Measurements from ENCODE around the gene CYP4F3.

The CYP4F3 gene

DNA sequence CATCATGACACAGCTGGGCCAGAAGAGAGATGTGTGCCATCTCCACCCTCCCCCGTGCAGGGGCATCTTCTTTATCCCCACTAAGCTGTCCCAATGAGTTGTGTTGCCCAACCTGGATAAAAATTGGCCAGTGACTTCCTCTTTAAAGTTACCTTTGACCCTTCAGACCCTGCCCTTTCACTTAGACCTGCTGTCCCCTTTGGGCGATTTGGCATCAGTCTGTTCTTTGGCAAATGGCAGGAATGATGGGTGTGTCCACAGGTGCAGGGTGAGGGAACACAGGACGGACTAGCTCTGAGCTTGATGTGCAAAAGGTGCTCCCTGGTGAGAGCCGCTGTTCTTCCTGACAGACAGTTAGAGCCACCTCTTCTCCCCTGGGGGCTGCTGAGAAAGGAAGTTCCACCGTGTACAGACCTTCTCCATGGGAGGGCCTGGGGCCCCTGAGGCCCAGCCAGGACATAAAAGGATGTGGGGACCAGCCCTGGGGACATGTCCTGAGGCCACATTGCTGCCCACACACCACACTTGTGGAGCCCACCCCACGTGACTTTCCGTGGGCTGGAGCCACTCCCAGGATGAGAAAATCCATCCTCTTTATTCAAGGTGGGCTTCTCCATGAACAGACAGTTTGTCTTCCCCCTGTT lies 23.9 kb upstream of the CYP4F3 start:
- Histone ChIP-seq H3K79me2 (ENCODE audit: control insufficient read depth, insufficient read depth, low read length, poor library complexity) (no peaks in the 10 kb centered on the region), H3K4me1 (ENCODE audit: control insufficient read depth in 1 of 2, insufficient read depth in 2 of 2, low read length in 2 of 2) (no peaks in the 10 kb centered on the region), H3K27me3 (ENCODE audit: insufficient read depth, low read length) (no peaks in the 10 kb centered on the region), H3K4ac (ENCODE audit: low read depth, low read length) (no peak overlapping the region), H3K23ac (ENCODE audit: low read length) (no peak overlapping the region), H3K4me2 (ENCODE audit: low read length) (no peak overlapping the region), H4K12ac (ENCODE audit: low read depth, low read length) (no peak overlapping the region), H3K36me3 (ENCODE audit: control insufficient read depth in 1 of 2, insufficient read depth in 2 of 2, low read length in 2 of 2) (no peaks in the 10 kb centered on the region), H3K27ac (ENCODE audit: low read depth, low read length) (no peak overlapping the region), H4K8ac (ENCODE audit: low read depth, low read length) (no peak overlapping the region), H2BK5ac (ENCODE audit: low read depth, low read length, poor library complexity) (no peak overlapping the region), H3K14ac (ENCODE audit: low read length) (no peak overlapping the region), H2AK5ac (ENCODE audit: low read length) (no peak overlapping the region), H2BK12ac (ENCODE audit: low read length) (no peak overlapping the region), H3K18ac (ENCODE audit: low read length) (no peak overlapping the region), H2AFZ (ENCODE audit: insufficient read depth, low read length, poor library complexity) (no peak overlapping the region), H3K9ac (ENCODE audit: low read length) (no peak overlapping the region), H3K4me3 (ENCODE audit: low read depth, low read length) (no peak overlapping the region), H3K9me3 (ENCODE audit: insufficient read depth, low read depth, low read length) (peaks cover 63% of the 10 kb centered on the region), H4K91ac (ENCODE audit: low read depth, low read length) (no peak overlapping the region), H3K79me1 (ENCODE audit: low read length) (no peaks in the 10 kb centered on the region), H2BK120ac (ENCODE audit: insufficient read depth, low read length, poor library complexity) (no peak overlapping the region)
- no CpG with 5 or more reads among the region's 7 CpGs for WGBS (ENCODE audit: extremely low coverage, insufficient coverage, insufficient read length)
- DNase-seq: no peak

- Histone ChIP-seq H2AK5ac (ENCODE audit: low read length) (no peak overlapping the region), H3K9ac (ENCODE audit: low read length) (no peak overlapping the region), H3K9me3 (ENCODE audit: insufficient read depth, low read depth, low read length) (peaks cover 70% of the 10 kb centered on the region), H3K36me3 (ENCODE audit: control insufficient read depth in 1 of 2, insufficient read depth in 2 of 2, low read length in 2 of 2) (no peaks in the 10 kb centered on the region), H4K12ac (ENCODE audit: low read depth, low read length) (no peak overlapping the region), H3K4me2 (ENCODE audit: low read length) (no peak overlapping the region), H3K4me1 (ENCODE audit: control insufficient read depth in 1 of 2, insufficient read depth in 2 of 2, low read length in 2 of 2) (no peaks in the 10 kb centered on the region), H3K14ac (ENCODE audit: low read length) (no peak overlapping the region), H4K91ac (ENCODE audit: low read depth, low read length) (no peak overlapping the region), H3K79me2 (ENCODE audit: control insufficient read depth, insufficient read depth, low read length, poor library complexity) (no peaks in the 10 kb centered on the region), H3K27ac (ENCODE audit: low read depth, low read length) (no peak overlapping the region), H2AFZ (ENCODE audit: insufficient read depth, low read length, poor library complexity) (no peak overlapping the region), H3K23ac (ENCODE audit: low read length) (no peak overlapping the region), H2BK5ac (ENCODE audit: low read depth, low read length, poor library complexity) (no peak overlapping the region), H3K27me3 (ENCODE audit: insufficient read depth, low read length) (no peaks in the 10 kb centered on the region), H3K4ac (ENCODE audit: low read depth, low read length) (no peak overlapping the region), H3K79me1 (ENCODE audit: low read length) (no peaks in the 10 kb centered on the region), H3K4me3 (ENCODE audit: low read depth, low read length) (no peak overlapping the region), H2BK120ac (ENCODE audit: insufficient read depth, low read length, poor library complexity) (no peak overlapping the region), H3K18ac (ENCODE audit: low read length) (no peak overlapping the region), H2BK12ac (ENCODE audit: low read length) (no peak overlapping the region), H4K8ac (ENCODE audit: low read depth, low read length) (no peak overlapping the region)
- DNase-seq: no peak
- WGBS (ENCODE audit: extremely low coverage, insufficient coverage, insufficient read length): no CpG with 5 or more reads among the region's 5 CpGs
Measured at GRCh38 chr19:15618321-15618720, 22.4 kb upstream of the CYP4F3 start.

GRCh38 chr19:15621801-15622200 lies 18.9 kb upstream of the CYP4F3 start:
- Histone ChIP-seq H4K12ac (ENCODE audit: low read depth, low read length) (no peak overlapping the region), H3K9ac (ENCODE audit: low read length) (no peak overlapping the region)

GRCh38 chr19:15622991-15623390 lies 17.7 kb upstream of the CYP4F3 start:
- Histone ChIP-seq H3K36me3 (ENCODE audit: control insufficient read depth in 1 of 2, insufficient read depth in 2 of 2, low read length in 2 of 2) (no peaks in the 10 kb centered on the region), H3K23ac (ENCODE audit: low read length) (no peak overlapping the region), H3K4me3 (ENCODE audit: low read depth, low read length) (no peak overlapping the region), H3K9ac (ENCODE audit: low read length) (no peak overlapping the region), H2BK120ac (ENCODE audit: insufficient read depth, low read length, poor library complexity) (no peak overlapping the region), H3K79me2 (ENCODE audit: control insufficient read depth, insufficient read depth, low read length, poor library complexity) (no peaks in the 10 kb centered on the region), H4K12ac (ENCODE audit: low read depth, low read length) (no peak overlapping the region), H3K4ac (ENCODE audit: low read depth, low read length) (no peak overlapping the region), H3K27me3 (ENCODE audit: insufficient read depth, low read length) (no peaks in the 10 kb centered on the region), H3K14ac (ENCODE audit: low read length) (no peak overlapping the region), H3K9me3 (ENCODE audit: insufficient read depth, low read depth, low read length) (peaks cover 39% of the 10 kb centered on the region), H3K79me1 (ENCODE audit: low read length) (no peaks in the 10 kb centered on the region), H2AFZ (ENCODE audit: insufficient read depth, low read length, poor library complexity) (no peak overlapping the region), H4K8ac (ENCODE audit: low read depth, low read length) (no peak overlapping the region), H2AK5ac (ENCODE audit: low read length) (no peak overlapping the region), H2BK12ac (ENCODE audit: low read length) (no peak overlapping the region), H3K4me2 (ENCODE audit: low read length) (no peak overlapping the region), H3K27ac (ENCODE audit: low read depth, low read length) (no peak overlapping the region), H3K4me1 (ENCODE audit: control insufficient read depth in 1 of 2, insufficient read depth in 2 of 2, low read length in 2 of 2) (no peaks in the 10 kb centered on the region), H4K91ac (ENCODE audit: low read depth, low read length) (no peak overlapping the region), H3K18ac (ENCODE audit: low read length) (no peak overlapping the region), H2BK5ac (ENCODE audit: low read depth, low read length, poor library complexity) (no peak overlapping the region)
- WGBS (ENCODE audit: extremely low coverage, insufficient coverage, insufficient read length): no CpG with 5 or more reads among the region's 11 CpGs
- DNase-seq: no peak

More at GRCh38 chr19:15621801-15622200, 18.9 kb upstream of the CYP4F3 start:
- Histone ChIP-seq H2BK120ac (ENCODE audit: insufficient read depth, low read length, poor library complexity) (no peak overlapping the region), H3K36me3 (ENCODE audit: control insufficient read depth in 1 of 2, insufficient read depth in 2 of 2, low read length in 2 of 2) (no peaks in the 10 kb centered on the region), H3K27ac (ENCODE audit: low read depth, low read length) (no peak overlapping the region), H3K4me2 (ENCODE audit: low read length) (no peak overlapping the region), H2AK5ac (ENCODE audit: low read length) (no peak overlapping the region), H3K23ac (ENCODE audit: low read length) (no peak overlapping the region), H3K27me3 (ENCODE audit: insufficient read depth, low read length) (no peaks in the 10 kb centered on the region), H3K4me1 (ENCODE audit: control insufficient read depth in 1 of 2, insufficient read depth in 2 of 2, low read length in 2 of 2) (no peaks in the 10 kb centered on the region), H4K8ac (ENCODE audit: low read depth, low read length) (no peak overlapping the region), H3K79me2 (ENCODE audit: control insufficient read depth, insufficient read depth, low read length, poor library complexity) (no peaks in the 10 kb centered on the region), H3K18ac (ENCODE audit: low read length) (no peak overlapping the region), H4K91ac (ENCODE audit: low read depth, low read length) (no peak overlapping the region), H3K14ac (ENCODE audit: low read length) (no peak overlapping the region), H2BK5ac (ENCODE audit: low read depth, low read length, poor library complexity) (no peak overlapping the region), H2AFZ (ENCODE audit: insufficient read depth, low read length, poor library complexity) (no peak overlapping the region), H3K9me3 (ENCODE audit: insufficient read depth, low read depth, low read length) (peaks cover 49% of the 10 kb centered on the region), H3K4me3 (ENCODE audit: low read depth, low read length) (no peak overlapping the region), H2BK12ac (ENCODE audit: low read length) (no peak overlapping the region), H3K4ac (ENCODE audit: low read depth, low read length) (no peak overlapping the region), H3K79me1 (ENCODE audit: low read length) (no peaks in the 10 kb centered on the region)
- WGBS (ENCODE audit: extremely low coverage, insufficient coverage, insufficient read length): no CpG with 5 or more reads among the region's 1 CpG
- DNase-seq: no peak
